Stimulated activated CD8-positive, alpha-beta memory T cell treated with anti-CD3 and anti-CD28 coated beads, Interleukin-15, amount 100 ng/mL, for 1 hour (primary cell): ENCODE results near the gene EVX2.

ENCODE experiments used
- DNase-seq: peaks from one replicate; pipeline ENCODE4 v3.0.0-alpha.2; 2020; ENCODE audit warnings: low read depth

The EVX2 gene

GRCh38 chr2:176082824-176083751, 674 bp downstream of the EVX2 start:
- DNase-seq, result no peak

- no peak for DNase-seq
Measured at GRCh38 chr2:176082525-176082823, 1.3 kb downstream of the EVX2 start.

- DNase-seq, result no peak
Measured at GRCh38 chr2:176081837-176082524, 1.8 kb downstream of the EVX2 start.

- DNase-seq, result no peak
Measured at GRCh38 chr2:176081376-176081836, 2.4 kb downstream of the EVX2 start.

GRCh38 chr2:176080540-176081375, 3.0 kb downstream of the EVX2 start:
- no peak for DNase-seq

GRCh38 chr2:176079831-176080539, 3.8 kb downstream of the EVX2 start:
- DNase-seq, result no peak

- DNase-seq, result no peak
Measured at GRCh38 chr2:176079285-176079830, 4.4 kb downstream of the EVX2 start.

- no peak for DNase-seq
Measured at GRCh38 chr2:176078541-176079284, 5.0 kb downstream of the EVX2 start.

- DNase-seq, result no peak
Measured at GRCh38 chr2:176076796-176077195, 7.0 kb downstream of the EVX2 start.

- DNase-seq, result no peak
Measured at GRCh38 chr2:176076063-176076462, 7.7 kb downstream of the EVX2 start.

- DNase-seq, result no peak
Measured at GRCh38 chr2:176075481-176075880, 8.3 kb downstream of the EVX2 start.

GRCh38 chr2:176074919-176075425, 8.8 kb downstream of the EVX2 start:
- DNase-seq, result no peak

GRCh38 chr2:176072951-176073904, 10.5 kb downstream of the EVX2 start:
- no peak for DNase-seq

GRCh38 chr2:176072292-176072669, 11.5 kb downstream of the EVX2 start:
- no peak for DNase-seq

- no peak for DNase-seq
Measured at GRCh38 chr2:176071330-176072291, 12.2 kb downstream of the EVX2 start.

GRCh38 chr2:176068419-176068832, 15.3 kb downstream of the EVX2 start:
- DNase-seq, result no peak

- no peak for DNase-seq
Measured at GRCh38 chr2:176067589-176068418, 16.0 kb downstream of the EVX2 start.
